Right lobe of liver (tissue), 4 donors: ENCODE results near the gene KRT23.
A peak's percentile ranks its signal among the peaks of the same experiment; 100 is the strongest.

ENCODE experiments used
- CTCF ChIP-seq, 4 donors: fragments of 200-600 bp in 3 of 4; fragments of 450-650 bp in 1 of 4; IDR thresholded peaks; one replicate each; pipeline versions ENCODE4 v1.5.1 to v1.8.0; 2016 to 2022; ENCODE audit warnings: antibody characterized with exemption in 4 of 4, mild to moderate bottlenecking in 2 of 4
- POLR2A ChIP-seq: fragments of 450-650 bp; IDR thresholded peaks from one replicate; pipeline ENCODE4 v1.6.1; 2017; ENCODE audit warnings: antibody characterized with exemption, mild to moderate bottlenecking
- donor health status: DM: no; HTN: no; CAD: no.
- donor health status: DM: no; HTN: no; CAD: no.
- donor health status: DM: no; HTN: yes; CAD: no.

- TF ChIP-seq CTCF (IDR thresholded peaks at IDR 0.05): peak; percentile 56 to 68 (median 62)
- TF ChIP-seq POLR2A: no peak
Measured at GRCh38 chr17:40963838-40964237, 26.4 kb upstream of the KRT23 start.
